SK-N-SH treated with all-trans-retinoic acid at 6 μM for 48 hours (cell line): Measurements from ENCODE around the gene ARMH1.

Experiments
- ARNTL ChIP-seq: fragments of 450-650 bp; formaldehyde crosslinking; IDR thresholded peaks from 2 replicates; pipeline ENCODE4 v1.5.0; 2020; ENCODE audit warnings: low read depth, mild to moderate bottlenecking, moderate library complexity, borderline replicate concordance
- BACH2 ChIP-seq: fragments of 250-450 bp; sonication (Bioruptor Pico); IDR thresholded peaks from 2 replicates; pipeline ENCODE4 v1.9.0; 2021; ENCODE audit warnings: mild to moderate bottlenecking, borderline replicate concordance
- CSDC2 ChIP-seq: fragments of 250-450 bp; sonication (Bioruptor Pico); IDR thresholded peaks from 2 replicates; pipeline ENCODE4 v1.5.0; 2020; ENCODE audit warnings: mild to moderate bottlenecking, moderate library complexity
- ESRRG ChIP-seq: fragments of 250-450 bp; sonication (Bioruptor Pico); IDR thresholded peaks from 2 replicates; pipeline ENCODE4 v1.6.1; 2021; ENCODE audit warnings: mild to moderate bottlenecking
- GLIS3 ChIP-seq: fragments of 250-450 bp; sonication (Bioruptor Pico); IDR thresholded peaks from 2 replicates; pipeline ENCODE4 v1.5.0; 2020; ENCODE audit warnings: mild to moderate bottlenecking, moderate library complexity
- ISL1 ChIP-seq: fragments of 250-450 bp; sonication (Bioruptor Pico); IDR thresholded peaks from 2 replicates; pipeline ENCODE4 v2.1.2; 2022; ENCODE audit warnings: mild to moderate bottlenecking, moderate library complexity
- RARB ChIP-seq: fragments of 250-450 bp; sonication (Bioruptor Pico); IDR thresholded peaks from 2 replicates; pipeline ENCODE4 v1.8.0; 2021; ENCODE audit warnings: mild to moderate bottlenecking, moderate library complexity
- ZFP3 ChIP-seq: fragments of 250-450 bp; sonication (Bioruptor Pico); IDR thresholded peaks from 2 replicates; pipeline ENCODE4 v1.5.0; 2020; ENCODE audit warnings: mild to moderate bottlenecking, moderate library complexity
- ZNF8 ChIP-seq: fragments of 450-650 bp; formaldehyde crosslinking; IDR thresholded peaks from 2 replicates; pipeline ENCODE4 v1.5.0; 2020; ENCODE audit warnings: mild to moderate bottlenecking, moderate library complexity
- TF ChIP-seq, protein P1 (sequence below): fragments of 250-450 bp; sonication (Bioruptor Pico); IDR thresholded peaks from 2 replicates; pipeline ENCODE4 v1.5.1; 2020; ENCODE audit warnings: low read depth, mild to moderate bottlenecking, moderate library complexity
- TF ChIP-seq, protein P2 (sequence below): fragments of 250-450 bp; sonication (Bioruptor Pico); IDR thresholded peaks from 2 replicates; pipeline ENCODE4 v1.8.0; 2020; ENCODE audit warnings: mild to moderate bottlenecking, moderate library complexity, borderline replicate concordance
- TF ChIP-seq, protein P3 (sequence below): fragments of 250-450 bp; sonication (Bioruptor Pico); IDR thresholded peaks from 2 replicates; pipeline ENCODE4 v1.5.0; 2020; ENCODE audit warnings: mild to moderate bottlenecking, moderate library complexity
- TF ChIP-seq, protein P4 (sequence below): fragments of 250-450 bp; sonication (Bioruptor Pico); IDR thresholded peaks from 2 replicates; pipeline ENCODE4 v1.5.1; 2021; ENCODE audit warnings: mild to moderate bottlenecking, moderate library complexity

DNA sequence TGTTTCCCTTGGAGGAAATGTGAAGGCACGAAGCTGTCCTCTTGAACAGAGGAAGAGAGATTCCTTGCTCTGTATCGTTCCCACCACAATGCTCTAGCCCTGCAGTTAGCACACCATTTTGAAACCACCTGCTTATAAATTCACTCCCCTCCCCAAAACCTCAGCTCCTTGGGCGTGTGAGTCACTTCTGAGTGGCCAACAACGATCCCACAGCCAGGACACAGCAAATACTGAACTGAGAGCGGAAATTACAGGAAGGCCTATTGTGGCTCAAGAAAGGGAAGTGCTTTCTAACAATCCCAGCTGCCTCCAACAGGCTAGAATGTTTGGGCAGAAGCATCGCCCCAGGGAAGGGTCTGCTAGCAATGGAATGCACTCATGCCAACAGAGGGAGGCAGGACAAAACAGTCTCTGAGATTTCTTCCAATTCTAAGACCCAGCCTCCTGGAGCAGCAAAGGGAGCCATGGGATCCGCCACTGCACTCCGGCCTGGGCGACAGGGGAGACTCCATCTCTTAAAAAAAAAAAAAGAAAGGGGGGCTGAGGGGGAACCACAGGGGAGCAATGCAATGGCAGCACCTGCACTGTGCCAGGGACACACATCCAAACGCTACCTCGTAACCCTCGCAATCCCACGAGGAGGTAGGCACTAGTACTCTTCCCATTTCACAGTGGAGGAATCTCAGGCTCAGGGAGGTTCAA is 2.1 kb upstream of the ARMH1 start:
- TF ChIP-seq, protein P1, sequence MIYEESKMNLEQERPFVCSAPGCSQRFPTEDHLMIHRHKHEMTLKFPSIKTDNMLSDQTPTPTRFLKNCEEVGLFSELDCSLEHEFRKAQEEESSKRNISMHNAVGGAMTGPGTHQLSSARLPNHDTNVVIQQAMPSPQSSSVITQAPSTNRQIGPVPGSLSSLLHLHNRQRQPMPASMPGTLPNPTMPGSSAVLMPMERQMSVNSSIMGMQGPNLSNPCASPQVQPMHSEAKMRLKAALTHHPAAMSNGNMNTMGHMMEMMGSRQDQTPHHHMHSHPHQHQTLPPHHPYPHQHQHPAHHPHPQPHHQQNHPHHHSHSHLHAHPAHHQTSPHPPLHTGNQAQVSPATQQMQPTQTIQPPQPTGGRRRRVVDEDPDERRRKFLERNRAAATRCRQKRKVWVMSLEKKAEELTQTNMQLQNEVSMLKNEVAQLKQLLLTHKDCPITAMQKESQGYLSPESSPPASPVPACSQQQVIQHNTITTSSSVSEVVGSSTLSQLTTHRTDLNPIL (CRISPR knock-in tag), result no peak
- no peak for TF ChIP-seq ARNTL (CRISPR knock-in tag)
- TF ChIP-seq GLIS3 (CRISPR knock-in tag), result no peak
- no peak for TF ChIP-seq ZNF8 (CRISPR knock-in tag)
- TF ChIP-seq ISL1 (CRISPR knock-in tag), result no peak
- no peak for TF ChIP-seq RARB (CRISPR knock-in tag)
- no peak for TF ChIP-seq BACH2 (CRISPR knock-in tag)
- TF ChIP-seq, protein P2, sequence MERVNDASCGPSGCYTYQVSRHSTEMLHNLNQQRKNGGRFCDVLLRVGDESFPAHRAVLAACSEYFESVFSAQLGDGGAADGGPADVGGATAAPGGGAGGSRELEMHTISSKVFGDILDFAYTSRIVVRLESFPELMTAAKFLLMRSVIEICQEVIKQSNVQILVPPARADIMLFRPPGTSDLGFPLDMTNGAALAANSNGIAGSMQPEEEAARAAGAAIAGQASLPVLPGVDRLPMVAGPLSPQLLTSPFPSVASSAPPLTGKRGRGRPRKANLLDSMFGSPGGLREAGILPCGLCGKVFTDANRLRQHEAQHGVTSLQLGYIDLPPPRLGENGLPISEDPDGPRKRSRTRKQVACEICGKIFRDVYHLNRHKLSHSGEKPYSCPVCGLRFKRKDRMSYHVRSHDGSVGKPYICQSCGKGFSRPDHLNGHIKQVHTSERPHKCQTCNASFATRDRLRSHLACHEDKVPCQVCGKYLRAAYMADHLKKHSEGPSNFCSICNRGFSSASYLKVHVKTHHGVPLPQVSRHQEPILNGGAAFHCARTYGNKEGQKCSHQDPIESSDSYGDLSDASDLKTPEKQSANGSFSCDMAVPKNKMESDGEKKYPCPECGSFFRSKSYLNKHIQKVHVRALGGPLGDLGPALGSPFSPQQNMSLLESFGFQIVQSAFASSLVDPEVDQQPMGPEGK (CRISPR knock-in tag), result no peak
- TF ChIP-seq ESRRG (CRISPR knock-in tag), result no peak
- TF ChIP-seq CSDC2 (CRISPR knock-in tag), result no peak
- TF ChIP-seq, protein P3, sequence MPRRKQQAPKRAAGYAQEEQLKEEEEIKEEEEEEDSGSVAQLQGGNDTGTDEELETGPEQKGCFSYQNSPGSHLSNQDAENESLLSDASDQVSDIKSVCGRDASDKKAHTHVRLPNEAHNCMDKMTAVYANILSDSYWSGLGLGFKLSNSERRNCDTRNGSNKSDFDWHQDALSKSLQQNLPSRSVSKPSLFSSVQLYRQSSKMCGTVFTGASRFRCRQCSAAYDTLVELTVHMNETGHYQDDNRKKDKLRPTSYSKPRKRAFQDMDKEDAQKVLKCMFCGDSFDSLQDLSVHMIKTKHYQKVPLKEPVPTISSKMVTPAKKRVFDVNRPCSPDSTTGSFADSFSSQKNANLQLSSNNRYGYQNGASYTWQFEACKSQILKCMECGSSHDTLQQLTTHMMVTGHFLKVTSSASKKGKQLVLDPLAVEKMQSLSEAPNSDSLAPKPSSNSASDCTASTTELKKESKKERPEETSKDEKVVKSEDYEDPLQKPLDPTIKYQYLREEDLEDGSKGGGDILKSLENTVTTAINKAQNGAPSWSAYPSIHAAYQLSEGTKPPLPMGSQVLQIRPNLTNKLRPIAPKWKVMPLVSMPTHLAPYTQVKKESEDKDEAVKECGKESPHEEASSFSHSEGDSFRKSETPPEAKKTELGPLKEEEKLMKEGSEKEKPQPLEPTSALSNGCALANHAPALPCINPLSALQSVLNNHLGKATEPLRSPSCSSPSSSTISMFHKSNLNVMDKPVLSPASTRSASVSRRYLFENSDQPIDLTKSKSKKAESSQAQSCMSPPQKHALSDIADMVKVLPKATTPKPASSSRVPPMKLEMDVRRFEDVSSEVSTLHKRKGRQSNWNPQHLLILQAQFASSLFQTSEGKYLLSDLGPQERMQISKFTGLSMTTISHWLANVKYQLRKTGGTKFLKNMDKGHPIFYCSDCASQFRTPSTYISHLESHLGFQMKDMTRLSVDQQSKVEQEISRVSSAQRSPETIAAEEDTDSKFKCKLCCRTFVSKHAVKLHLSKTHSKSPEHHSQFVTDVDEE (CRISPR knock-in tag), result no peak
- TF ChIP-seq, protein P4, sequence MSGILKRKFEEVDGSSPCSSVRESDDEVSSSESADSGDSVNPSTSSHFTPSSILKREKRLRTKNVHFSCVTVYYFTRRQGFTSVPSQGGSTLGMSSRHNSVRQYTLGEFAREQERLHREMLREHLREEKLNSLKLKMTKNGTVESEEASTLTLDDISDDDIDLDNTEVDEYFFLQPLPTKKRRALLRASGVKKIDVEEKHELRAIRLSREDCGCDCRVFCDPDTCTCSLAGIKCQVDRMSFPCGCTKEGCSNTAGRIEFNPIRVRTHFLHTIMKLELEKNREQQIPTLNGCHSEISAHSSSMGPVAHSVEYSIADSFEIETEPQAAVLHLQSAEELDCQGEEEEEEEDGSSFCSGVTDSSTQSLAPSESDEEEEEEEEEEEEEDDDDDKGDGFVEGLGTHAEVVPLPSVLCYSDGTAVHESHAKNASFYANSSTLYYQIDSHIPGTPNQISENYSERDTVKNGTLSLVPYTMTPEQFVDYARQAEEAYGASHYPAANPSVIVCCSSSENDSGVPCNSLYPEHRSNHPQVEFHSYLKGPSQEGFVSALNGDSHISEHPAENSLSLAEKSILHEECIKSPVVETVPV (CRISPR knock-in tag), result no peak
- TF ChIP-seq ZFP3 (CRISPR knock-in tag), result no peak
